HCT116 (cell line): ENCODE data around the gene SPIRE1. TPM values are rescaled to one million over a fixed set of nuclear protein-coding genes. Genes with fewer than 3 reads are reported as not detected.

ENCODE experiments used
- ATAC-seq: fragments of 200-7000 bp; cut with Tn5 transposase; 2 replicates; pipeline ENCODE4 v1.9.1; 2020; ENCODE audit warnings: mild to moderate bottlenecking, moderate library complexity
- BruUV-seq: library from RNA; stranded (reverse); fragments of 400-500 nt; replicated peaks from 2 replicates; lab custom pipeline; 2021; lab: Mats Ljungman, UMichigan
- CTCF ChIA-PET: fragments of 300-600 bp; sonication (Branson Sonifier 250); formaldehyde crosslinking; loops from one replicate; lab custom pipeline; 2021; ENCODE audit warnings: antibody characterized with exemption; lab: Charles Lee
- POLR2A ChIA-PET: fragments of 300-600, 350-600 bp; sonication (Branson Sonifier 250); formaldehyde crosslinking; loops from one replicate; lab custom pipeline; 2021; ENCODE audit warnings: antibody characterized with exemption; lab: Charles Lee
- RAD21 ChIA-PET, 2 experiments: fragments of 300-600 bp; sonication (Branson Sonifier 250); formaldehyde crosslinking; loops; one replicate each; lab custom pipeline; 2023; ENCODE audit warnings: low total read pairs in 2 of 2; ENCODE audit not compliant: uncharacterized antibody in 2 of 2, unreplicated experiment in 2 of 2, low non-redundant PET in 1 of 2; lab: Charles Lee
- DNase-seq: peaks from one replicate; pipeline ENCODE4 v3.0.0-alpha.2; 2010; ENCODE audit warnings: low read depth, low spot score
- H2AFZ ChIP-seq: fragments of 200-600 bp; shearing (Covaris generic), sonication (generic); 2 replicates; pipeline ENCODE4 v1.6.1; 2017; ENCODE audit warnings: low read depth, mixed run types, mixed read lengths, antibody characterized with exemption, low read length; ENCODE audit not compliant: poor library complexity, severe bottlenecking
- H3K27ac ChIP-seq: 2 replicates; pipeline ENCODE4 v1.5.1; 2012; ENCODE audit warnings: low read depth, low read length
- H3K27me3 ChIP-seq: fragments of 200-600 bp; sonication (generic); 2 replicates; pipeline ENCODE4 v1.6.1; 2016; ENCODE audit warnings: mixed run types, low read length, mixed read lengths; ENCODE audit not compliant: insufficient read depth
- H3K36me3 ChIP-seq, 2 experiments: fragments of 200-500 bp in 1 of 2; fragments of 200-600 bp in 1 of 2; sonication (Bioruptor generic) in 1 of 2; sonication (generic) in 1 of 2; 2 replicates each; pipeline versions ENCODE4 v1.5.1 to v1.6.1; 2014 to 2016; ENCODE audit warnings: low read length in 2 of 2, inconsistent platforms in 1 of 2, mixed read lengths in 1 of 2, mixed run types in 1 of 2; ENCODE audit not compliant: insufficient read depth in 2 of 2, control insufficient read depth in 1 of 2
- H3K4me1 ChIP-seq, 2 experiments: fragments of 200-600 bp in 1 of 2; sonication (generic) in 1 of 2; 2 replicates each; pipeline versions ENCODE4 v1.5.1 to v1.6.1; 2012 to 2017; ENCODE audit warnings: low read length in 2 of 2, inconsistent platforms in 1 of 2, mild to moderate bottlenecking in 1 of 2, mixed read lengths in 1 of 2, mixed run types in 1 of 2, moderate library complexity in 1 of 2; ENCODE audit not compliant: insufficient read depth in 2 of 2, control insufficient read depth in 1 of 2
- H3K4me2 ChIP-seq: fragments of 200-600 bp; sonication (generic); 2 replicates; pipeline ENCODE4 v1.6.1; 2017; ENCODE audit warnings: mixed run types, low read length, mixed read lengths
- H3K4me3 ChIP-seq, 2 experiments: fragments of 200-600 bp in 1 of 2; sonication (generic) in 1 of 2; replicated peaks in 1 of 2; 2 replicates each; pipeline ENCODE4 v1.5.1; 2011 to 2016; ENCODE audit warnings: low read length in 2 of 2, control low read depth in 1 of 2, low read depth in 1 of 2, mild to moderate bottlenecking in 1 of 2, mixed read lengths in 1 of 2, mixed run types in 1 of 2
- H3K79me2 ChIP-seq: fragments of 200-600 bp; sonication (generic); 2 replicates; pipeline ENCODE4 v1.6.1; 2017; ENCODE audit warnings: mild to moderate bottlenecking, mixed run types, low read length, moderate library complexity, mixed read lengths; ENCODE audit not compliant: insufficient read depth
- H3K9ac ChIP-seq: fragments of 200-600 bp; sonication (generic); 2 replicates; pipeline ENCODE4 v1.6.1; 2016; ENCODE audit warnings: low read length, mixed read lengths
- H3K9me2 ChIP-seq: fragments of 200-600 bp; sonication (generic), shearing (Covaris generic); 2 replicates; pipeline ENCODE4 v1.6.1; 2017; ENCODE audit warnings: mixed run types, mild to moderate bottlenecking, moderate library complexity; ENCODE audit not compliant: insufficient read depth
- H3K9me3 ChIP-seq, 2 experiments: fragments of 200-500 bp in 1 of 2; fragments of 200-600 bp in 1 of 2; sonication (Bioruptor generic) in 1 of 2; sonication (generic) in 1 of 2; 2 replicates each; pipeline ENCODE4 v1.6.1; 2014 to 2017; ENCODE audit warnings: low read length in 2 of 2, mixed read lengths in 2 of 2, inconsistent platforms in 1 of 2, low read depth in 1 of 2, mild to moderate bottlenecking in 1 of 2, mixed run types in 1 of 2, moderate library complexity in 1 of 2; ENCODE audit not compliant: control insufficient read depth in 1 of 2, insufficient read depth in 1 of 2
- H4K20me1 ChIP-seq: fragments of 200-600 bp; sonication (generic), shearing (Covaris generic); 2 replicates; pipeline ENCODE4 v1.6.1; 2017; ENCODE audit warnings: mixed run types, mild to moderate bottlenecking, moderate library complexity; ENCODE audit not compliant: insufficient read depth
- CEBPB ChIP-seq: IDR thresholded peaks from 2 replicates; pipeline ENCODE4 v1.6.1; 2012; ENCODE audit warnings: low read depth
- CTCF ChIP-seq, 3 experiments: fragments of 200-600 bp in 1 of 3; sonication (generic) in 1 of 3; IDR thresholded peaks in 2 of 3; conservative IDR thresholded peaks in 1 of 3; 2 replicates each; pipeline ENCODE4 v1.5.1; 2012 to 2017; ENCODE audit warnings: low read depth in 2 of 3, low read length in 2 of 3, antibody characterized with exemption in 1 of 3, borderline replicate concordance in 1 of 3, control low read depth in 1 of 3, mild to moderate bottlenecking in 1 of 3, mixed read lengths in 1 of 3, mixed run types in 1 of 3, moderate library complexity in 1 of 3; ENCODE audit not compliant: insufficient read depth in 1 of 3
- MAX ChIP-seq: IDR thresholded peaks from 2 replicates; pipeline ENCODE4 v1.6.1; 2012
- POLR2A ChIP-seq: IDR thresholded peaks from 2 replicates; pipeline ENCODE4 v1.7.0; 2011; ENCODE audit warnings: borderline replicate concordance; ENCODE audit not compliant: insufficient read depth, insufficient read length; ENCODE audit errors: extremely low read depth
- POLR2AphosphoS5 ChIP-seq: IDR thresholded peaks from 2 replicates; pipeline ENCODE4 v1.6.1; 2011; ENCODE audit warnings: mild to moderate bottlenecking, low read depth, low read length, moderate library complexity
- YY1 ChIP-seq: IDR thresholded peaks from 2 replicates; pipeline ENCODE4 v1.6.1; 2011; ENCODE audit warnings: low read length, low read depth, moderate library complexity, mild to moderate bottlenecking; ENCODE audit not compliant: insufficient replicate concordance; ENCODE audit errors: extremely low read depth
- ZBTB33 ChIP-seq: IDR thresholded peaks from 2 replicates; pipeline ENCODE4 v1.6.1; 2011; ENCODE audit warnings: mild to moderate bottlenecking, low read length, moderate library complexity; ENCODE audit not compliant: insufficient replicate concordance; ENCODE audit errors: extremely low read depth
- intact Hi-C: fragments of 100-400 bp; cut with micrococcal nuclease; formaldehyde crosslinking; loops from 2 replicates; pipeline ENCODE4 v1.10.0; 2022
- total RNA-seq: library from RNA; stranded (reverse); gene quantifications from one replicate; pipeline ENCODE4 v1.2.1, GENCODE V29; 2021; ENCODE audit not compliant: unreplicated experiment

The SPIRE1 gene
- total RNA-seq, 1 experiment from 2014 or later, result 26.6 TPM

DNA sequence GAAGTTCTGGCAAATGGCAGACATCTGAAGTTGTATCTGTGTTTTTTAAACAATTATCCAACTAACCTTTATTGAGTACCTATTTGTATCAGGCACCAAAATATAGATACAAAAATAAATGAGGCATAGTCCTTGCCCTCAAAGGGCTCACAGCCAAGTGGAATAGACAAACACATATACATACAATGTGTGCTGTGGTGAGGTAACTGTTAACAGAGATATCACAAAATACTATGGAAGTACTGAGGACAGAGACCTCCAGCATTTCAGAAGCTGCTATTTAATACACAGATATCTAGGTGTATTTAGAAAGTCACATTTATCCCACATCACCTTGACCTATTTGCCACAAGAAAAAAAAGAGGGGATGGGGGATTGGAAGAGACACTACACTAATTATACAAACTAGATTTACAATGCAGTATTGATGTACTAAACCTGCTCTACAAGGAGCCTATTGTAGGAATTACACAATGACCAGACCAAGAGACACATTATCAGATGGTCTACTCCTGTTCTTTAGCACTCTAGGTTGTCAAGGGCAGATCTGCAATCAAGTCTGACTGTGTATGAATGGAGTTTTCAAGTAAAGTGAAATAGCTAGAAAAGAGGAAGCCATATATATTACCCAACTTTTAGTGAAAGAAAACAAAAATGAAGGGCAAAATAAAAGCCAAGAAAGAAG lies 62.2 kb downstream of the SPIRE1 start:
- no peaks in the 10 kb centered on the region for H4K20me1 ChIP-seq
- BruUV-seq, result no TSS peak
- TF ChIP-seq CTCF (IDR thresholded peaks at IDR 0.05 in 2 of 3, conservative IDR thresholded peaks at IDR 0.05 in 1 of 3; ENCODE audit: borderline replicate concordance in 1 of 3, insufficient read depth in 1 of 3, low read depth in 2 of 3, low read length in 2 of 3) (no peak), POLR2AphosphoS5 (no peak), YY1 (no peak), POLR2A (no peak), CEBPB (no peak), MAX (no peak), ZBTB33 (no peak)
- TF ChIP-seq, all 23 proteins: peak for 0
- DNase-seq (no peak), ATAC-seq (no peak)
- RAD21 ChIA-PET, result no interaction called here
- Histone ChIP-seq H3K4me3 (no peak overlapping the region), H3K9me3 (no peaks in the 10 kb centered on the region), H3K36me3 (no peaks in the 10 kb centered on the region), H2AFZ (no peak overlapping the region), H3K9me2 (no peaks in the 10 kb centered on the region), H3K4me2 (no peak overlapping the region), H3K27me3 (no peaks in the 10 kb centered on the region), H3K4me1 (peaks cover 38 to 39% of the 10 kb centered on the region in 2 experiments), H3K79me2 (0 out of 2 replicates have a peak, but pooled peaks cover 5% of the 10 kb centered on the region), H3K27ac (no peak overlapping the region), H3K9ac (no peak overlapping the region)
- CTCF ChIA-PET, result no interaction called here
- intact Hi-C loops, result loop anchor here (5.0 kb wide), 1 partner anchor 47 kb away; no protein-coding TSS in a partner anchor
- POLR2A ChIA-PET, result no interaction called here
